GM19395 (cell line): Measurements from ENCODE around the gene GALR2.

Experiments
- ATAC-seq: cut with Tn5 transposase; IDR thresholded peaks from one replicate; pipeline ENCODE4 v1.9.1; 2021; ENCODE audit warnings: mild to moderate bottlenecking, moderate library complexity; ENCODE audit not compliant: unreplicated experiment

Gene GALR2

GRCh38 chr17:76124582-76125390 lies 50.2 kb downstream of the GALR2 start:
- ATAC-seq, result no peak

GRCh38 chr17:76125391-76125675 lies 50.8 kb downstream of the GALR2 start:
- ATAC-seq, result no peak

GRCh38 chr17:76125922-76126321 lies 51.3 kb downstream of the GALR2 start:
- no peak for ATAC-seq
